WTC11 (cell line): ENCODE data around the gene TMEM145.

Experiments used
- ATF6 ChIP-seq: sonication (generic); formaldehyde crosslinking; IDR thresholded peaks from 2 replicates; pipeline ENCODE4 v1.8.1; 2023; ENCODE audit warnings: mild to moderate bottlenecking, missing genetic modification reagents
- CBFB ChIP-seq: sonication (generic); formaldehyde crosslinking; IDR thresholded peaks from 2 replicates; pipeline ENCODE4 v1.8.1; 2022; ENCODE audit warnings: mild to moderate bottlenecking, low read depth, missing genetic modification reagents
- CREM ChIP-seq: sonication (generic); formaldehyde crosslinking; IDR thresholded peaks from 2 replicates; pipeline ENCODE4 v1.8.1; 2022; ENCODE audit warnings: mild to moderate bottlenecking, missing genetic modification reagents, moderate library complexity
- E2F4 ChIP-seq: sonication (generic); formaldehyde crosslinking; IDR thresholded peaks from 2 replicates; pipeline ENCODE4 v1.8.1; 2022; ENCODE audit warnings: low read depth, mild to moderate bottlenecking, moderate library complexity, missing genetic modification reagents, borderline replicate concordance
- ESRRA ChIP-seq: sonication (generic); formaldehyde crosslinking; IDR thresholded peaks from 2 replicates; pipeline ENCODE4 v1.8.1; 2022; ENCODE audit warnings: mild to moderate bottlenecking, missing genetic modification reagents, borderline replicate concordance
- FOXJ3 ChIP-seq: sonication (generic); formaldehyde crosslinking; IDR thresholded peaks from 2 replicates; pipeline ENCODE4 v1.9.0; 2021; ENCODE audit warnings: missing genetic modification reagents, mild to moderate bottlenecking, borderline replicate concordance
- FOXK1 ChIP-seq: sonication (generic); formaldehyde crosslinking; IDR thresholded peaks from 2 replicates; pipeline ENCODE4 v1.8.0; 2022; ENCODE audit warnings: mild to moderate bottlenecking, moderate library complexity, missing genetic modification reagents
- IRF1 ChIP-seq: sonication (generic); formaldehyde crosslinking; IDR thresholded peaks from 2 replicates; pipeline ENCODE4 v1.8.0; 2023; ENCODE audit warnings: missing genetic modification reagents
- NR3C1 ChIP-seq: sonication (generic); formaldehyde crosslinking; conservative IDR thresholded peaks from 2 replicates; pipeline ENCODE4 v1.8.1; 2023; ENCODE audit warnings: low read depth, mild to moderate bottlenecking, missing genetic modification reagents
- SP1 ChIP-seq: sonication (generic); formaldehyde crosslinking; conservative IDR thresholded peaks from 2 replicates; pipeline ENCODE4 v1.8.1; 2022; ENCODE audit warnings: missing genetic modification reagents
- ZBTB21 ChIP-seq: sonication (generic); formaldehyde crosslinking; IDR thresholded peaks from 2 replicates; pipeline ENCODE4 v1.8.1; 2023; ENCODE audit warnings: mild to moderate bottlenecking, missing genetic modification reagents, borderline replicate concordance
- ZNF512 ChIP-seq: sonication (generic); formaldehyde crosslinking; IDR thresholded peaks from 2 replicates; pipeline ENCODE4 v1.8.1; 2022; ENCODE audit warnings: missing genetic modification reagents, borderline replicate concordance
- TF ChIP-seq, protein P1 (sequence below): fragments of 200-600 bp; IDR thresholded peaks from 2 replicates; pipeline ENCODE4 v1.8.0; 2022; ENCODE audit warnings: antibody characterized with exemption
- TF ChIP-seq, protein P2 (sequence below): sonication (generic); formaldehyde crosslinking; IDR thresholded peaks from 2 replicates; pipeline ENCODE4 v1.8.0; 2022; ENCODE audit warnings: mild to moderate bottlenecking, missing genetic modification reagents

- TF ChIP-seq, protein P1, sequence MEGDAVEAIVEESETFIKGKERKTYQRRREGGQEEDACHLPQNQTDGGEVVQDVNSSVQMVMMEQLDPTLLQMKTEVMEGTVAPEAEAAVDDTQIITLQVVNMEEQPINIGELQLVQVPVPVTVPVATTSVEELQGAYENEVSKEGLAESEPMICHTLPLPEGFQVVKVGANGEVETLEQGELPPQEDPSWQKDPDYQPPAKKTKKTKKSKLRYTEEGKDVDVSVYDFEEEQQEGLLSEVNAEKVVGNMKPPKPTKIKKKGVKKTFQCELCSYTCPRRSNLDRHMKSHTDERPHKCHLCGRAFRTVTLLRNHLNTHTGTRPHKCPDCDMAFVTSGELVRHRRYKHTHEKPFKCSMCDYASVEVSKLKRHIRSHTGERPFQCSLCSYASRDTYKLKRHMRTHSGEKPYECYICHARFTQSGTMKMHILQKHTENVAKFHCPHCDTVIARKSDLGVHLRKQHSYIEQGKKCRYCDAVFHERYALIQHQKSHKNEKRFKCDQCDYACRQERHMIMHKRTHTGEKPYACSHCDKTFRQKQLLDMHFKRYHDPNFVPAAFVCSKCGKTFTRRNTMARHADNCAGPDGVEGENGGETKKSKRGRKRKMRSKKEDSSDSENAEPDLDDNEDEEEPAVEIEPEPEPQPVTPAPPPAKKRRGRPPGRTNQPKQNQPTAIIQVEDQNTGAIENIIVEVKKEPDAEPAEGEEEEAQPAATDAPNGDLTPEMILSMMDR, result no peak
- TF ChIP-seq IRF1 (no peak), CBFB (no peak), ATF6 (no peak), NR3C1 (CRISPR knock-in tag) (no peak), FOXJ3 (no peak), CREM (CRISPR knock-in tag) (no peak), SP1 (CRISPR knock-in tag) (no peak), ZBTB21 (no peak), E2F4 (CRISPR knock-in tag) (no peak), ESRRA (no peak), ZNF512 (CRISPR knock-in tag) (no peak), FOXK1 (CRISPR knock-in tag) (no peak)
- TF ChIP-seq, protein P2, sequence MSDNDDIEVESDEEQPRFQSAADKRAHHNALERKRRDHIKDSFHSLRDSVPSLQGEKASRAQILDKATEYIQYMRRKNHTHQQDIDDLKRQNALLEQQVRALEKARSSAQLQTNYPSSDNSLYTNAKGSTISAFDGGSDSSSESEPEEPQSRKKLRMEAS (CRISPR knock-in tag), result no peak
These were observed 37.6 kb upstream of the TMEM145 start for GRCh38 chr19:42275517-42275916.
